Measurements from ENCODE around the gene YPEL2. TPM values are rescaled to one million over a fixed set of nuclear protein-coding genes. Genes with fewer than 3 reads are reported as not detected.

The YPEL2 gene
- total RNA-seq, 4 donors from 2014 or later, result 34.3 to 53.6 (median 40.7) TPM

DNA sequence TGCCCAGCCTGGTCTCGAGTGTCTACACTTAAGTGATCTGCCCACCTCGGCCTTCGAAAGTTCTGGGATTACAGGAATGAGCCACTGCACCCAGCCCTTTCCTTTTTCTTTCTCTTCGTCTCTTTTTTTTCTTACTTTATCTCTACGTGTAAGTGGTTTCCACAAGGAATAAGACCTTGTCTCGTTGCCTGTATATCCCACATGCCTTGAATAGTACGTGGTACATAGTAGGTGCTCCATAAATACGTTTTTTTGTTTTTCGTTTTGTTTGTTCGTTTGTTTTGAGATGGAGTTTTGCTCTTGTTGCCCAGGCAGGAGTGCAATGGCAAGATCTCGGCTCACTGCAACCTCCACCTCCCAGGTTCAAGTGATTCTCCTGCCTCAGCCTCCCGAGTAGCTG, 86.0 kb downstream of the YPEL2 start:
- DNase-seq (ENCODE audit: low spot score), result no peak
- TF ChIP-seq, protein P1, sequence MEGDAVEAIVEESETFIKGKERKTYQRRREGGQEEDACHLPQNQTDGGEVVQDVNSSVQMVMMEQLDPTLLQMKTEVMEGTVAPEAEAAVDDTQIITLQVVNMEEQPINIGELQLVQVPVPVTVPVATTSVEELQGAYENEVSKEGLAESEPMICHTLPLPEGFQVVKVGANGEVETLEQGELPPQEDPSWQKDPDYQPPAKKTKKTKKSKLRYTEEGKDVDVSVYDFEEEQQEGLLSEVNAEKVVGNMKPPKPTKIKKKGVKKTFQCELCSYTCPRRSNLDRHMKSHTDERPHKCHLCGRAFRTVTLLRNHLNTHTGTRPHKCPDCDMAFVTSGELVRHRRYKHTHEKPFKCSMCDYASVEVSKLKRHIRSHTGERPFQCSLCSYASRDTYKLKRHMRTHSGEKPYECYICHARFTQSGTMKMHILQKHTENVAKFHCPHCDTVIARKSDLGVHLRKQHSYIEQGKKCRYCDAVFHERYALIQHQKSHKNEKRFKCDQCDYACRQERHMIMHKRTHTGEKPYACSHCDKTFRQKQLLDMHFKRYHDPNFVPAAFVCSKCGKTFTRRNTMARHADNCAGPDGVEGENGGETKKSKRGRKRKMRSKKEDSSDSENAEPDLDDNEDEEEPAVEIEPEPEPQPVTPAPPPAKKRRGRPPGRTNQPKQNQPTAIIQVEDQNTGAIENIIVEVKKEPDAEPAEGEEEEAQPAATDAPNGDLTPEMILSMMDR (IDR thresholded peaks at IDR 0.05), result no peak
- ATAC-seq (ENCODE audit: low FRiP score), result no peak

DNA sequence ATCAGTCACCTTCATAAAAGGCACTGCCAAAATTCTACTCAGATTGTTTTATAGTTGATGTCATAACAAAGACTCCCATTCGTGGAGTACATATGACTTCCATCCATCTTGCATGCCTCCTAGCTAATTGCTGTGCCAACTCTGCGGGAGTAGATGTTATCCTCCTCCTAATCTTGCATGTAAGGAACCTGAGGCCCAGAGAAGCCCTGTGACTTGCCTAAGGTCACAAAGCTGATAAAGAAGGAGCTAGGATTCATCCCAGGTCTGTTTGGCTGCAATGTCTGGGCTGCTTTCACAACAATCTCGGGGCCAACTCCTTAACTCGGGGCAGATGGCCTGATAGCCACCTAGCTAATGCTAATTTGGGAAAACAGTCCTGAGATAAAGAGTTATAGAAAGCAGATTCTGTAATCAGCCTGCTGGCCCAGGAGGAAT, 87.3 kb downstream of the YPEL2 start:
- no peak for DNase-seq (ENCODE audit: low spot score)
- ATAC-seq (ENCODE audit: low FRiP score), result no peak
- TF ChIP-seq, protein P1 (IDR thresholded peaks at IDR 0.05), result no peak

DNA sequence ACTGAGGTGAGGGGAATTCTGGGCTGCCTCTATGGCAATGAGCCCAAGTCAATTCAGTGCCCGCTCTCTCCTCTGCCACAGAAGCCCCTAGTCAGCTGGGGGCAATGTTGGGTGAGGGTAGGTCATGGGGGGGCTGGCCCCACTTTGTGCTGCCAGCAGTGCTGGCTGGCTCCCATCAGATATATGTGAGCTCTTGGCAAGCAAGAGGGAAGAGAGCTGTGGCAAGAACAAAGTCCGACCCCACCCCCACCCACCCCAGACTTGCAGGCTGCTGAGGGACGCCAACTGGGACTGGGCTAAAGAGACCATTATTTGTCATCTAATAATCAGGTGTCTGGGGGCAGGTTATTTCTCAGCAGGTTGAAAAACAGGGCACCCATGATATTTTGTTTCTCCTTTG, 89.4 kb downstream of the YPEL2 start:
- ATAC-seq (ENCODE audit: low FRiP score), result no peak
- TF ChIP-seq, protein P1 (IDR thresholded peaks at IDR 0.05), result no peak
- DNase-seq (ENCODE audit: low spot score), result no peak

DNA sequence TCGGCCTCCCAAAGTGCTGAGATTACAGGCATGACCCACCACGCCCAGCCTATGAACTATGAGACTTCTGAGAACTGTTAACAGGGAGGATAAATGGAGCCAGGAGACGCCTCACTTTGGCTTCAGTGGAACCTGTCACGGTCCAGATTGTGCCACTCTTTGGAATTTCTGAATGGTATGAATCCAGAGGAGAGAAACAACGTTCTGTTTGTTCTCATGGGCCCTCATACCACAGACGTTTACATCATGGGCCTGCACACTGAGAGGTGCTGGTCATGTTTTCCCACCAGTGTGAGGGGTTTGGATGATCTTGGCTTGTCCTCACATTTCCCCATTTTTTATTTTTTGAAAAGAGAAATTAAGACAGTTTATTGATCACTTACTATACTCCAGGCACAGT, 90.3 kb downstream of the YPEL2 start:
- no peak for DNase-seq (ENCODE audit: low spot score)
- TF ChIP-seq, protein P1 (IDR thresholded peaks at IDR 0.05), result no peak
- no peak for ATAC-seq (ENCODE audit: low FRiP score)

DNA sequence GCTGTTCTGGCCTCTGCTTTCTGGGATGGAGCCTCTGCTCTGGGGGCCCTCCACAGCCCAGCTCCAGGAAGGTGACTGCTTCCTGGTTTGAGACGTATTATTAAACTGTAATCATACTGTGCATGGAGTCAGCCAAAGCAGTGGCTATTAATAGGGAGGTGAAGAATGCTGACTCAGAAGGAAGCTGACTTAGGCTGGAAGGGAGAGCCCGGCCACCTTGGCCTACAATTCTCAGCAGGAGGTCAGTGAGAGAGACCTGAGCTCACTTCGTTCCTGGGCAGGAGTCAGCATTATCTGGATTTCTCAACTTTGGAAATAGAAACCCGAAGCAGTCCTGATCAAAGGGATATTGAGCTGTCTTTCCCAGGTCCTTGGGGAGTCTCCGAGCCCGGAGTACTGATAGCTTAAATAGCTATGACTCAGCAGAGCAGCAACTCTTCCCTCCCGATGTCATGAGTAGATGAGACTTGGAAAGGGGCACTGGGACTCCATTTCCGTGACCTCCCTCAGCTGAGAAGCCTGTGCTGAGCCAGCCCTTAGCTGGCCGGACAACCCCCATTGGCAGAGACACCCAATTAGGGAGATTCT, 91.8 kb downstream of the YPEL2 start:
- TF ChIP-seq, protein P1 (IDR thresholded peaks at IDR 0.05), result no peak
- ATAC-seq (ENCODE audit: low FRiP score), result peak; percentile 90
- DNase-seq (ENCODE audit: low spot score), result no peak

DNA sequence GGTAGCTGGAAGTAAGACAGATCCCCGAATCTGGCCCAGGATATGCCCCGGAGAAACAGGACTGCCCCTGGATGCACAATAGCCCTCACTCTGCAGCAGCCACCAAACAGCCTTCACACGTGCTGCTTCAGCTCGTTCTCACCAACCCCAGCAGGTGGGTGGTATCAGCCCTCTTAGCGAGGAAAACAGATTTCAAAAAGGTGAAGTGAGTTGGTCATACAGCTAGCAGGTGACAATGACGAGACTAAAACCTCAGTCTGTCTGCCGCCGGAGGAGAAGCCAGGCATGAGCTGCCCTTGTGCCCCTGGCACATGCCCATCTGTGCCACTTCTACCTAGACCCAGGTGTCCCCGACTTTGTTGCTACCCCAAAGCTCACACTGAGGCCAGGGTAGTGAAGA, 92.4 kb downstream of the YPEL2 start:
- DNase-seq (ENCODE audit: low spot score) (no peak), ATAC-seq (ENCODE audit: low FRiP score) (no peak)
- TF ChIP-seq, protein P1 (IDR thresholded peaks at IDR 0.05), result no peak

DNA sequence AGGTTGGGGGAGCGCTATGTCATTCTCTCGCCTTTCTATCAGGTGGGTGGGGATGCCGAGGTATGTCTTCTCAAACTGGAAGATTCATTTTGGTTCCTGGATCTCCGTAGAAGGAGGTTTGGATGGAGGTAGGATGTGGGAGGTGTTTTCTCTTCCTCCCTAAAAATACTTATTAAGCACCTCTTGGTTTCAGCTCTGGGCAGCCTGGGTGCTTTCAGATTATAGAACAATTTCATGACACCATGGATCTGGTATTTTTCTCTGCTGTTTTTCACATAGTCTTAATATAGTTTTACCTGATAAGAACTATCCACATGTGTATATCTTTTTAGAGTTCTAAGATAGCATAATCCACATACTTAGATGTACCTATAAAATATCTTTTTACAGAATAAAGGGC, 92.9 kb downstream of the YPEL2 start:
- ATAC-seq (ENCODE audit: low FRiP score) (no peak), DNase-seq (ENCODE audit: low spot score) (no peak)
- TF ChIP-seq, protein P1 (IDR thresholded peaks at IDR 0.05), result no peak

Measured in omental fat pad (tissue), 4 donors.